CD4-positive, alpha-beta T cell (primary cell): Measurements from ENCODE around the gene PCDHGA1. TPM values are rescaled to one million over a fixed set of nuclear protein-coding genes. Genes with fewer than 3 reads are reported as not detected.

Source experiments
- ATAC-seq: fragments of 200-7000 bp; cut with Tn5 transposase; one replicate; pipeline ENCODE4 v1.10.0; 2022; ENCODE audit warnings: mild to moderate bottlenecking; ENCODE audit not compliant: poor library complexity
- CTCF ChIA-PET: fragments of 350-600 bp; sonication (Branson Sonifier 250); formaldehyde crosslinking; loops from one replicate; lab custom pipeline; 2021; ENCODE audit warnings: antibody characterized with exemption, inconsistent platforms; lab: Charles Lee
- POLR2A ChIA-PET: fragments of 350-600 bp; sonication (Branson Sonifier 250); formaldehyde crosslinking; loops from one replicate; lab custom pipeline; 2021; ENCODE audit warnings: antibody characterized with exemption, inconsistent platforms; lab: Charles Lee
- DNase-seq, 14 experiments: peaks; one replicate each; pipeline ENCODE4 v3.0.0-alpha.2; 2013 to 2020; ENCODE audit warnings: mixed read lengths in 2 of 14
- H3K27ac ChIP-seq, 2 donors: one replicate each; pipeline versions ENCODE4 v1.5.1 to v1.7.0; 2013; ENCODE audit warnings: low read length in 2 of 2, low read depth in 1 of 2, mild to moderate bottlenecking in 1 of 2
- H3K27me3 ChIP-seq, 2 experiments: 1 replicate in 1 of 2; 2 replicates in 1 of 2; pipeline versions ENCODE4 v1.6.1 to v1.7.0; 2013; ENCODE audit warnings: low read length in 2 of 2, control low read depth in 1 of 2, mild to moderate bottlenecking in 1 of 2, moderate library complexity in 1 of 2; ENCODE audit not compliant: insufficient read depth in 2 of 2, control insufficient read depth in 1 of 2
- H3K36me3 ChIP-seq: one replicate; pipeline ENCODE4 v1.6.1; 2013; ENCODE audit warnings: low read length, control low read depth; ENCODE audit not compliant: insufficient read depth
- H3K4me1 ChIP-seq: one replicate; pipeline ENCODE4 v1.6.1; 2013; ENCODE audit warnings: low read length, control low read depth; ENCODE audit not compliant: insufficient read depth
- H3K4me3 ChIP-seq: one replicate; pipeline ENCODE4 v1.5.1; 2013; ENCODE audit warnings: mild to moderate bottlenecking, low read length, moderate library complexity
- H3K9me3 ChIP-seq, 2 experiments: 1 replicate in 1 of 2; 2 replicates in 1 of 2; pipeline versions ENCODE4 v1.6.1 to v1.7.0; 2013; ENCODE audit warnings: low read length in 2 of 2, mild to moderate bottlenecking in 2 of 2, control low read depth in 1 of 2, moderate library complexity in 1 of 2; ENCODE audit not compliant: control insufficient read depth in 1 of 2, insufficient read depth in 1 of 2
- H3K27ac Mint-ChIP-seq: one replicate; pipeline ENCODE4 v1.8.0; 2020; ENCODE audit warnings: mixed read lengths
- H3K27me3 Mint-ChIP-seq: one replicate; pipeline ENCODE4 v1.8.0; 2021; ENCODE audit warnings: mixed read lengths
- H3K36me3 Mint-ChIP-seq: one replicate; pipeline ENCODE4 v1.8.0; 2021; ENCODE audit warnings: low read depth, mixed read lengths
- H3K4me1 Mint-ChIP-seq: one replicate; pipeline ENCODE4 v1.8.0; 2021; ENCODE audit warnings: low read depth, mixed read lengths
- H3K4me3 Mint-ChIP-seq: one replicate; pipeline ENCODE4 v1.8.0; 2020; ENCODE audit warnings: mild to moderate bottlenecking, mixed read lengths
- H3K9me3 Mint-ChIP-seq: one replicate; pipeline ENCODE4 v1.8.0; 2020; ENCODE audit warnings: mixed read lengths
- intact Hi-C, 2 experiments: fragments of 100-400 bp; cut with DNase I in 1 of 2; cut with micrococcal nuclease in 1 of 2; formaldehyde crosslinking; loops; one replicate each; pipeline versions ENCODE4 v1.15.1 to v1.9.0; 2023 to 2025; cut with DNase I, micrococcal nuclease
- total RNA-seq, 174 experiments: library from RNA in 2 of 174; stranded (reverse) in 2 of 174; gene quantifications; one replicate each; pipeline ENCODE4 v1.2.3 and lab custom pipeline; 2021 to 2026
- TF ChIP-seq, protein P1 (sequence below): fragments of 200-600 bp; IDR thresholded peaks from one replicate; pipeline ENCODE4 v1.8.0; 2022; ENCODE audit warnings: antibody characterized with exemption, mild to moderate bottlenecking

The PCDHGA1 gene
- total RNA-seq, 2 experiments from 2014 or later = not detected

DNA sequence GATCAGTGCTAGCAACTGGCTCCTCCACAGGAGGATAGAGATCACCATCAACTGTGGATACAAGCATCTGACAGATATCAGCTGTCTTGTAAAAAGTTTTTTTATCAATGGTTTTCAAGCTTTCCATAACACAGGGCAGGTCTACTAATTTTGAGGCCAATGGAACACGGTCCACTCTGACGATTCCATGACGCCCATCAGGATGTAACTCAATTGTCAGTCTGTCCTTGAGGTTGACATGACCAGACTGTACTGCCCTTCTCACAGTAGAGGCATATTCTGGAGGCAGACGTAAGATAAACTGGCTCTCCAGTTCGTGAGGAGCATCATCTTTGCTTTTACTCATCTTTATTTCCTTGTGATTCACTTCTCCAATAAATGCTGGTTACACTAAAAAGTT, 10.6 kb upstream of the PCDHGA1 start:
- no peak for ATAC-seq
- H3K27ac ChIP-seq = no peak overlapping the region
- peak overlapping the region; percentile 95 for H3K4me3 Mint-ChIP-seq
- H3K36me3 Mint-ChIP-seq = peaks cover 83% of the 10 kb centered on the region
- peaks cover 43 to 69% of the 10 kb centered on the region in 2 experiments for H3K9me3 ChIP-seq
- DNase-seq = no peak
- ChIA-PET POLR2A (interaction anchor here (0.7 to 2.7 kb wide), 23 partner anchors 9 to 1053 kb away, joined by 3 to 32 read pairs (median 5); partner anchors contain the start of genes ANKHD1, DELE1, DIAPH1 and EIF4EBP3), CTCF (interaction anchor here (0.6 to 2.9 kb wide), 22 partner anchors 11 to 318 kb away, joined by 3 to 23 read pairs (median 4); partner anchors contain the start of genes DIAPH1, HDAC3, PCDHB14 and PCDHGA1)
- intact Hi-C loops = loop anchor here (1.0 to 10.0 kb wide), 5 partner anchors 95 to 775 kb away; partner anchors contain the start of genes PCDHGA10 (in 1 of the 2) and PCDHGB7 (in 1 of the 2)
- H3K9me3 Mint-ChIP-seq = peaks cover 21% of the 10 kb centered on the region
- H3K4me1 ChIP-seq = peaks cover 14% of the 10 kb centered on the region
- peaks cover 41% of the 10 kb centered on the region for H3K4me1 Mint-ChIP-seq
- H3K4me3 ChIP-seq = peak overlapping the region; percentile 78
- peak overlapping the region; percentile 97 for H3K27ac Mint-ChIP-seq
- TF ChIP-seq, protein P1, sequence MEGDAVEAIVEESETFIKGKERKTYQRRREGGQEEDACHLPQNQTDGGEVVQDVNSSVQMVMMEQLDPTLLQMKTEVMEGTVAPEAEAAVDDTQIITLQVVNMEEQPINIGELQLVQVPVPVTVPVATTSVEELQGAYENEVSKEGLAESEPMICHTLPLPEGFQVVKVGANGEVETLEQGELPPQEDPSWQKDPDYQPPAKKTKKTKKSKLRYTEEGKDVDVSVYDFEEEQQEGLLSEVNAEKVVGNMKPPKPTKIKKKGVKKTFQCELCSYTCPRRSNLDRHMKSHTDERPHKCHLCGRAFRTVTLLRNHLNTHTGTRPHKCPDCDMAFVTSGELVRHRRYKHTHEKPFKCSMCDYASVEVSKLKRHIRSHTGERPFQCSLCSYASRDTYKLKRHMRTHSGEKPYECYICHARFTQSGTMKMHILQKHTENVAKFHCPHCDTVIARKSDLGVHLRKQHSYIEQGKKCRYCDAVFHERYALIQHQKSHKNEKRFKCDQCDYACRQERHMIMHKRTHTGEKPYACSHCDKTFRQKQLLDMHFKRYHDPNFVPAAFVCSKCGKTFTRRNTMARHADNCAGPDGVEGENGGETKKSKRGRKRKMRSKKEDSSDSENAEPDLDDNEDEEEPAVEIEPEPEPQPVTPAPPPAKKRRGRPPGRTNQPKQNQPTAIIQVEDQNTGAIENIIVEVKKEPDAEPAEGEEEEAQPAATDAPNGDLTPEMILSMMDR = no peak
- H3K27me3 Mint-ChIP-seq = no peaks in the 10 kb centered on the region
- peaks cover 13% of the 10 kb centered on the region for H3K36me3 ChIP-seq
- H3K27me3 ChIP-seq = no peaks in the 10 kb centered on the region

DNA sequence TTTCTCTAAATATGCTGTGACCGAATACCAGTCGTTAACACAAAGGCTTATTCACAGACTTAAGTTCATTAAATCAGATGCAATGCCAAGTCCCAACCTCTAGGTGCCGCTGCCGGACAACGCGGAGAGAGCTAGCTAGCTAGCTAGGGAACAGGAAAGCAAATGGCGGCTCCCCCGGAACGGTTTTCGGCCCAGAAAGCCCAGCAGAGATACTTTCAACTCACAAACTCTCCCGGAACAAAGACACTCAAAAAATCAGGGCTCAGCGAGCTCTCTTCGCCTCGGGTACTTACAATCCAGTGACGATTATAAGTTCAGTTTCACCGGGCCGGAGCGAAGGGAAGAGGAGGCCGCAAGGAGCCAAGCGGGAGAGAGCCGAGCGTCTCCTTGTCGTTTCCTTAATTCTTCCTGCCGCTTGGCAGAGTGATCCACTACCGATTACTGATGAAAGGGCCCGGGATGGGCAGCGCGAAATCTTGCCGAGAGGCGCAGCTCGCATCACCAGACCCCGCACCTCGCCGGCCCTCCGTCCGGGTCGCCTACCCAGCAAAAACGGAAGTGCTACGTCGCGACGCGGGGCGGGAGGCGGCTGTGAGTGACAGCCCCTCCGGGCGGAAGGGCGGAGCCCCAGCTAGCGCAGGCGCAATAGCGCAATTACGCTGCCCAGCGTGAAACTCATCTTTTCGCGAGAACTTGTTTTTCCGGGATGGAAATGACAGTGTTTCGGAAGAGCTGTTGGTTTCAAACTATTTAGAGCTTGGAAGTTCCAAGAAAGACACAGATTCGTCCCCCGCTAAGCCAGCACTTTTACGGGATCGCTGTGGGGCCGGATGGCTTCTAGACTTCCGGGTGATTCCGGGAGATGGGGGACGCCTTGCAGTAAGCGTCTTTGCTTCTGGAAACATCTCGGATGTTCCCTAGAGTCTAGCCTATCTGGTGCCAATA, 9.8 kb upstream of the PCDHGA1 start, which contains the start of gene TAF7:
Gene TAF7, minus strand, starts transcription at position 560 of the 945 bp plus-strand sequence. CDS start 740 bp downstream, outside the sequence.
- CTCF ChIA-PET = interaction anchor here (0.6 to 2.9 kb wide), 22 partner anchors 10 to 318 kb away, joined by 3 to 23 read pairs (median 4); partner anchors contain the start of genes DIAPH1, HDAC3, PCDHB14 and PCDHGA1
- H3K27me3 Mint-ChIP-seq = no peaks in the 10 kb centered on the region
- peaks cover 78% of the 10 kb centered on the region for H3K36me3 Mint-ChIP-seq

More for the DNA sequence above, 9.8 kb upstream of the PCDHGA1 start, which contains the start of gene TAF7:
- TF ChIP-seq, protein P1 = peak; percentile 80
- H3K4me1 Mint-ChIP-seq = peaks cover 37% of the 10 kb centered on the region
- peak within 1 kb of the TSS; percentile 95 for H3K4me3 Mint-ChIP-seq
- ATAC-seq = peak; percentile 87
- H3K9me3 ChIP-seq = peaks cover 43 to 61% of the 10 kb centered on the region in 2 experiments
- H3K27me3 ChIP-seq = no peaks in the 10 kb centered on the region
- peak within 1 kb of the TSS; percentile 93 to 99 for H3K27ac ChIP-seq
- H3K27ac Mint-ChIP-seq = peak within 1 kb of the TSS; percentile 97
- peak; percentile 85 to 96 (median 91) for DNase-seq
- POLR2A ChIA-PET = interaction anchor here (0.7 to 2.7 kb wide), 26 partner anchors 8 to 1053 kb away, joined by 3 to 32 read pairs (median 5); partner anchors contain the start of genes ANKHD1, DELE1, DIAPH1 and EIF4EBP3
- peaks cover 14% of the 10 kb centered on the region for H3K9me3 Mint-ChIP-seq
- H3K4me3 ChIP-seq = peak within 1 kb of the TSS; percentile 78
- intact Hi-C loops = loop anchor here (1.0 to 10.0 kb wide), 5 partner anchors 94 to 774 kb away; partner anchors contain the start of genes PCDHGA10 (in 1 of the 2) and PCDHGB7 (in 1 of the 2)
- peaks cover 13% of the 10 kb centered on the region for H3K36me3 ChIP-seq
- H3K4me1 ChIP-seq = peaks cover 14% of the 10 kb centered on the region
